Stimulated activated effector memory CD8-positive, alpha-beta T cell treated with anti-CD3 and anti-CD28 coated beads, Interleukin-12 subunit alpha, Interleukin-12 subunit beta, amount 100 ng/mL, for 72 hours (primary cell): ENCODE measurements around the gene CNTLN.
"Not testable (repeated sequence)": the region's sequence is repeated elsewhere in the genome, so short reads cannot be mapped to it uniquely, and the experiment has no call there.

Source experiments
- ATAC-seq: fragments of 150-1000 bp; cut with Tn5 transposase; 2 replicates; pipeline ENCODE4 v1.10.0; 2021
- DNase-seq, 2 donors: peaks; one replicate each; pipeline ENCODE4 v3.0.0; 2021 to 2022; ENCODE audit warnings: low spot score in 2 of 2
- H3K27ac Mint-ChIP-seq: one replicate; pipeline ENCODE4 v1.8.0; 2022; ENCODE audit warnings: mild to moderate bottlenecking, mixed read lengths
- H3K36me3 Mint-ChIP-seq: one replicate; pipeline ENCODE4 v1.8.0; 2022; ENCODE audit warnings: mild to moderate bottlenecking, mixed read lengths
- H3K4me1 Mint-ChIP-seq: one replicate; pipeline ENCODE4 v1.8.0; 2022; ENCODE audit warnings: mixed read lengths
- H3K4me3 Mint-ChIP-seq: one replicate; pipeline ENCODE4 v1.8.0; 2022; ENCODE audit warnings: mild to moderate bottlenecking, mixed read lengths
- H3K9me3 Mint-ChIP-seq: one replicate; pipeline ENCODE4 v1.8.0; 2022; ENCODE audit warnings: mixed read lengths

The CNTLN gene

GRCh38 chr9:17225407-17225806, 90.6 kb downstream of the CNTLN start:
- Mint-ChIP-seq H3K36me3 (no peaks in the 10 kb centered on the region), H3K27ac (no peak overlapping the region), H3K4me3 (no peak overlapping the region), H3K9me3 (peaks cover 8% of the 10 kb centered on the region), H3K4me1 (no peaks in the 10 kb centered on the region)
- DNase-seq, result no peak
- no peak for ATAC-seq

GRCh38 chr9:17229945-17230560, 95.2 kb downstream of the CNTLN start:
- Mint-ChIP-seq H3K9me3 (peaks cover 22% of the 10 kb centered on the region), H3K4me1 (no peaks in the 10 kb centered on the region), H3K36me3 (no peaks in the 10 kb centered on the region), H3K27ac (no peak overlapping the region), H3K4me3 (no peak overlapping the region)
- no peak for DNase-seq
- no peak for ATAC-seq

GRCh38 chr9:17230646-17231045, 95.8 kb downstream of the CNTLN start:
- Mint-ChIP-seq H3K36me3 (no peaks in the 10 kb centered on the region), H3K9me3 (peaks cover 22% of the 10 kb centered on the region), H3K4me1 (no peaks in the 10 kb centered on the region), H3K27ac (no peak overlapping the region), H3K4me3 (no peak overlapping the region)
- no peak for ATAC-seq
- no peak for DNase-seq

GRCh38 chr9:17236147-17236546, 101.3 kb downstream of the CNTLN start:
- DNase-seq (no peak), ATAC-seq (no peak)
- Mint-ChIP-seq H3K9me3 (peaks cover 15% of the 10 kb centered on the region), H3K4me1 (no peaks in the 10 kb centered on the region), H3K27ac (no peak overlapping the region), H3K4me3 (no peak overlapping the region), H3K36me3 (no peaks in the 10 kb centered on the region)

- Mint-ChIP-seq H3K27ac (no peak overlapping the region), H3K4me1 (no peaks in the 10 kb centered on the region), H3K9me3 (peaks cover 25% of the 10 kb centered on the region), H3K4me3 (no peak overlapping the region), H3K36me3 (no peaks in the 10 kb centered on the region)
- ATAC-seq (no peak), DNase-seq (no peak)
These were observed 111.9 kb downstream of the CNTLN start for GRCh38 chr9:17246770-17247169.

- Mint-ChIP-seq H3K27ac (no peak overlapping the region), H3K9me3 (peaks cover 8% of the 10 kb centered on the region)
These were observed 116.3 kb downstream of the CNTLN start for GRCh38 chr9:17251100-17251499.

GRCh38 chr9:17268531-17269188, 133.8 kb downstream of the CNTLN start:
- not testable (repeated sequence) for H3K36me3 Mint-ChIP-seq, ATAC-seq, H3K4me1 Mint-ChIP-seq, H3K4me3 Mint-ChIP-seq, DNase-seq, H3K27ac Mint-ChIP-seq
- peaks cover 17% of the 10 kb centered on the region for H3K9me3 Mint-ChIP-seq

More at GRCh38 chr9:17251100-17251499, 116.3 kb downstream of the CNTLN start:
- DNase-seq (no peak), ATAC-seq (no peak)
- no peaks in the 10 kb centered on the region for H3K36me3 Mint-ChIP-seq
- no peak overlapping the region for H3K4me3 Mint-ChIP-seq
- no peaks in the 10 kb centered on the region for H3K4me1 Mint-ChIP-seq

- DNase-seq (no peak), ATAC-seq (no peak)
- H3K4me1 Mint-ChIP-seq, result no peaks in the 10 kb centered on the region
- H3K36me3 Mint-ChIP-seq, result no peaks in the 10 kb centered on the region
- H3K9me3 Mint-ChIP-seq, result peaks cover 17% of the 10 kb centered on the region
- no peak overlapping the region for H3K4me3 Mint-ChIP-seq
- H3K27ac Mint-ChIP-seq, result no peak overlapping the region
These were observed 135.0 kb downstream of the CNTLN start for GRCh38 chr9:17269799-17270198.

- no peak for ATAC-seq
- no peak overlapping the region for H3K4me3 Mint-ChIP-seq
- H3K27ac Mint-ChIP-seq, result no peak overlapping the region
- no peaks in the 10 kb centered on the region for H3K4me1 Mint-ChIP-seq
- no peaks in the 10 kb centered on the region for H3K36me3 Mint-ChIP-seq
- H3K9me3 Mint-ChIP-seq, result peaks cover 14% of the 10 kb centered on the region
- DNase-seq, result no peak
These were observed 137.7 kb downstream of the CNTLN start for GRCh38 chr9:17272536-17272935.

- Mint-ChIP-seq H3K36me3 (peaks cover 6% of the 10 kb centered on the region), H3K27ac (no peak overlapping the region), H3K9me3 (peaks cover 9% of the 10 kb centered on the region), H3K4me3 (no peak overlapping the region), H3K4me1 (no peaks in the 10 kb centered on the region)
- DNase-seq (no peak), ATAC-seq (no peak)
These were observed 145.6 kb downstream of the CNTLN start for GRCh38 chr9:17280350-17281012.

GRCh38 chr9:17290673-17291072, 155.8 kb downstream of the CNTLN start:
- DNase-seq, H3K4me1 Mint-ChIP-seq, H3K4me3 Mint-ChIP-seq, ATAC-seq, H3K36me3 Mint-ChIP-seq, H3K27ac Mint-ChIP-seq: not testable (repeated sequence)
- peaks cover 16% of the 10 kb centered on the region for H3K9me3 Mint-ChIP-seq

GRCh38 chr9:17291766-17292165, 156.9 kb downstream of the CNTLN start:
- H3K4me1 Mint-ChIP-seq, result no peaks in the 10 kb centered on the region
- no peak for ATAC-seq
- no peak overlapping the region for H3K27ac Mint-ChIP-seq
- H3K36me3 Mint-ChIP-seq, result no peaks in the 10 kb centered on the region
- peaks cover 22% of the 10 kb centered on the region for H3K9me3 Mint-ChIP-seq
- no peak overlapping the region for H3K4me3 Mint-ChIP-seq
- DNase-seq, result no peak

GRCh38 chr9:17293685-17294084, 158.8 kb downstream of the CNTLN start:
- no peak overlapping the region for H3K27ac Mint-ChIP-seq

GRCh38 chr9:17294822-17295624, 160.2 kb downstream of the CNTLN start:
- no peak for ATAC-seq
- Mint-ChIP-seq H3K27ac (no peak overlapping the region), H3K4me3 (no peak overlapping the region), H3K9me3 (peaks cover 28% of the 10 kb centered on the region), H3K4me1 (no peaks in the 10 kb centered on the region), H3K36me3 (no peaks in the 10 kb centered on the region)
- DNase-seq, result no peak

More at GRCh38 chr9:17293685-17294084, 158.8 kb downstream of the CNTLN start:
- no peaks in the 10 kb centered on the region for H3K4me1 Mint-ChIP-seq
- no peaks in the 10 kb centered on the region for H3K36me3 Mint-ChIP-seq
- DNase-seq, result no peak
- no peak for ATAC-seq
- H3K4me3 Mint-ChIP-seq, result no peak overlapping the region
- H3K9me3 Mint-ChIP-seq, result peaks cover 24% of the 10 kb centered on the region

GRCh38 chr9:17315341-17315740, 180.5 kb downstream of the CNTLN start:
- H3K4me1 Mint-ChIP-seq, result no peaks in the 10 kb centered on the region
- peaks cover 30% of the 10 kb centered on the region for H3K9me3 Mint-ChIP-seq
- ATAC-seq (no peak), DNase-seq (no peak)
- H3K36me3 Mint-ChIP-seq, result no peaks in the 10 kb centered on the region
- no peak overlapping the region for H3K4me3 Mint-ChIP-seq
- H3K27ac Mint-ChIP-seq, result no peak overlapping the region
